ENCODE data around the gene ABCA4. TPM values are rescaled to one million over a fixed set of nuclear protein-coding genes. Genes with fewer than 3 reads are reported as not detected.

Gene ABCA4
- total RNA-seq, 1 donor from 2014 or later, result 0.49 TPM

- H3K27me3 ChIP-seq, result no peaks in the 10 kb centered on the region
- H3K27ac ChIP-seq, result no peak overlapping the region
- H3K4me1 ChIP-seq, result no peaks in the 10 kb centered on the region
- H3K4me3 ChIP-seq, result no peak overlapping the region
- no peaks in the 10 kb centered on the region for H3K36me3 ChIP-seq
- no peaks in the 10 kb centered on the region for H3K9me3 ChIP-seq
- intact Hi-C loops (cut with DNase I), result no loop called here
- TF ChIP-seq CTCF (IDR thresholded peaks at IDR 0.05) (no peak), POLR2A (IDR thresholded peaks at IDR 0.05) (no peak), POLR2AphosphoS5 (IDR thresholded peaks at IDR 0.05; ENCODE audit: insufficient read depth in 1 of 2, low read depth in 1 of 2) (no peak)
- no peak for DNase-seq (ENCODE audit: extremely low spot score in 2 of 2)
Observed at GRCh38 chr1:94026619-94027380, 94.1 kb downstream of the ABCA4 start.

DNA sequence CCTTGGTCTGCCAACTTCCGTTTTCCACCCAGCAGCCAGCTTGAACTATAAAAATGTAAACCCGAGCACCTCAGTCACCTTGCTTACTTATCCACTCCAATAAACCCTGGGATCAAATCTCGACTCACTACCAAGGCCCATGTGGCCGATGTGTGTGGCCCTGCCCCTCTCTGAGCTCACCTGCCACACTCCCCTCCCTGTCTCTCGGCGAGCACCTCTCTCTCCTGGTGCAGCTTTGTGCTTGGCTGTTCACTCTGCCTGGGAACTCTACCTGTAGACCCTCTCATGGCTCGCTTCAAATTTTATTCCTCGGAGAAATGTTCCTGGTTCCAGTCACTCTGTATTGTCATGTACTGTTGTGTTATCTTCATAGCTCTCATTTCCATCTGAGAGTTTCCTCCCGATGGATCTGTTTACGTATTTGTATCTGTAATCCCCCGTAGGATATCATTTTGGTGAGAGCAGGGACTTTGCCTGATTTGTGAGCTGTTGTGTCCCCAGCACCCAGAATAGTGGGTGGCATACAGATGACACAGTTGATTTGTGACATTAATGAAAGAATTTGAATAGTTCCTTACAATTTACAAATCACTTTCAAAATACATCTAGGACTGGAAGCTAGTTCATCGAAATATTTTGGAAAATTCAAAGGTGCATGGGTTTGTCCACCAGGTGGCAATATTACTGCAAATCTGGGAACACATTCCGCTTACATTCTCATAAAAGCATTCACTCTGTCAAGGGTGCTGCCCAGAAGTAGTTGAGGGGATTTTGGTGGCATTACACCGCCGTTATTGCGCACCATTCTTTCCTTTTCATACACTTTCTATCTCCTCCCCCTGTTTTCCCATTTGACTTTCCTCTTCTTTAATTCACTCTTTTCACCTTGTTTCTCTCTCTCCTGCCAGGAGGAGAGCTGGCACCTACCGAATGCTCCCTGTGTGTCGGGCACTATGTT lies 95.3 kb downstream of the ABCA4 start:
- no peak for DNase-seq (ENCODE audit: extremely low spot score in 2 of 2)
- H3K4me1 ChIP-seq, result peaks cover 2% of the 10 kb centered on the region
- intact Hi-C loops (cut with DNase I), result no loop called here
- no peaks in the 10 kb centered on the region for H3K9me3 ChIP-seq
- H3K27ac ChIP-seq, result no peak overlapping the region
- no peak overlapping the region for H3K4me3 ChIP-seq
- H3K36me3 ChIP-seq, result no peaks in the 10 kb centered on the region
- no peaks in the 10 kb centered on the region for H3K27me3 ChIP-seq
- TF ChIP-seq CTCF (IDR thresholded peaks at IDR 0.05) (peak; percentile 58 to 84 (median 84)), POLR2A (IDR thresholded peaks at IDR 0.05) (no peak), POLR2AphosphoS5 (IDR thresholded peaks at IDR 0.05; ENCODE audit: insufficient read depth in 1 of 2, low read depth in 1 of 2) (peak in 1 of 2 donors; percentile 30)

DNA sequence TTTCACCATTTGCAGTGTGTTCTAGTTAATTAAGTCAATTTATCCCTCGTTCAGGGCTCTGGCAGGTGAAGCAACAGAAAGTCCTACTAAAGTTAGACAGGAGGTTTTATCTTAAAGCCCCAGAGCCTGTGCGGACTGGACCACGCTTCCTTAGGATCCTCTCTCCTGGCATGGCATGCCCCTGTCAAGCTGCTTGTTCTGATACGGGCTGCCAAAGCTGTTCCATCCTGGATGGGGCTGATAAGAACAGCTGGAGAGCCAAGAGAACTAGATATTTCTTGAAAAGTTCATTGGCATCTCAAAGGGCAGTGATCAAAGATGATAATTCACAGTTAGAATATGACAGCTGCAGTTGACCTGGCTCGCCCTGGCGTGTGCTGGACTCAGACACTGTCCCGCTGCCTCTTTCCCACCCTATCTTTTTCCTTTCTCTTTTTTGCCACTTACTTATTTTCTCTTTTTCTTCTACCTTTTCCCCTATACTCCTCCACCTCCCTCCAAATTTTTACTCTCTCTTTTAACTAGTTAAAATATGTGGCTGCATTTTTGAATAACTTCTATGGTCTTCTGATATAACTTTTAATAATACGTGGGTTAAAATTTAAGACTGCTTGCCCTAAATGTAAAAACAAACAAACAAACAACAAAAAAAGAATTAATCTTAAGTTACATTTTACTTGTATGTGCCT lies 96.7 kb downstream of the ABCA4 start:
- no peak for DNase-seq (ENCODE audit: extremely low spot score in 2 of 2)
- intact Hi-C loops (cut with DNase I), result no loop called here
- peaks cover 6% of the 10 kb centered on the region for H3K4me1 ChIP-seq
- TF ChIP-seq POLR2A (IDR thresholded peaks at IDR 0.05) (no peak), CTCF (IDR thresholded peaks at IDR 0.05) (no peak), POLR2AphosphoS5 (IDR thresholded peaks at IDR 0.05; ENCODE audit: insufficient read depth in 1 of 2, low read depth in 1 of 2) (no peak)
- no peak overlapping the region for H3K27ac ChIP-seq
- no peaks in the 10 kb centered on the region for H3K36me3 ChIP-seq
- H3K9me3 ChIP-seq, result no peaks in the 10 kb centered on the region
- H3K27me3 ChIP-seq, result no peaks in the 10 kb centered on the region
- H3K4me3 ChIP-seq, result no peak overlapping the region

DNA sequence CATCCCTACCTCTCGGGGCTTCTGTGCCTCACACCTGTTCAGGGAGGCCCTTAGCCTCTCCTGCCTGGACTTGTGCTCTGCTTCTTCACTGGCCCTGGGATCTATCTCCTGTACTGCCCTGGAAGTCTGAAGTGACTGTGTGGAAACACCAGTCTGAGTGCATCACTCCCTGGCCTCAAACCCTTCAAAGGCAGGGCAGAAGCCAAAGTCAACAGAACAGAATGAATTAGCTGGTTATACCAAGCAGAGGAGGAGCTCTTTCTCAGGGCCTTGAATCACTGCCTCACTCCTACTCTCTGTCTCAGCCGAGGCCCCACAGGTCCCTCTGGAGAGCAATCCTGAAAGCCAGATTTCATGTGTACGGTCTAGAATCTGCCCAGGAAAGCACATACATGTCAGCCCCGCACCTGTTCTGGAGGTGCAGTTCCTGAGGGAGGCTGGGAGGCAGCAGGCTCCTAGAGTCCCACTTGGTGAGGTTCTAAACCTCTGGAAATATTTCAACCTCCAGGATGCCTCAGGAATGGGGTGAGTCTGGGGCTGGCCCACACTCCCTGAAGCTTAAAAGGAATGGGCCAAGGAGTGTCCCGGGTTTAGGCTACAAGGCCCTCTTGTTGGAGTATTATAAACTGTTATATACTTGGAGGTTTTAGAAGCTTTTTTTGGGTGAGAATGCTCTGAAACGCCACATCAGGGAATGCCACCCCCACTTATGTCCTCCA lies 98.3 kb downstream of the ABCA4 start:
- Histone ChIP-seq H3K4me1 (peaks cover 6% of the 10 kb centered on the region), H3K9me3 (no peaks in the 10 kb centered on the region), H3K4me3 (no peak overlapping the region), H3K36me3 (no peaks in the 10 kb centered on the region), H3K27ac (no peak overlapping the region), H3K27me3 (no peaks in the 10 kb centered on the region)
- DNase-seq (ENCODE audit: extremely low spot score in 2 of 2), result no peak
- intact Hi-C loops (cut with DNase I), result no loop called here
- TF ChIP-seq CTCF (IDR thresholded peaks at IDR 0.05), result no peak
- TF ChIP-seq POLR2A (IDR thresholded peaks at IDR 0.05), result no peak
- TF ChIP-seq POLR2AphosphoS5 (IDR thresholded peaks at IDR 0.05; ENCODE audit: insufficient read depth in 1 of 2, low read depth in 1 of 2), result no peak
